ENCODE results near the gene POLRMT.

DNA sequence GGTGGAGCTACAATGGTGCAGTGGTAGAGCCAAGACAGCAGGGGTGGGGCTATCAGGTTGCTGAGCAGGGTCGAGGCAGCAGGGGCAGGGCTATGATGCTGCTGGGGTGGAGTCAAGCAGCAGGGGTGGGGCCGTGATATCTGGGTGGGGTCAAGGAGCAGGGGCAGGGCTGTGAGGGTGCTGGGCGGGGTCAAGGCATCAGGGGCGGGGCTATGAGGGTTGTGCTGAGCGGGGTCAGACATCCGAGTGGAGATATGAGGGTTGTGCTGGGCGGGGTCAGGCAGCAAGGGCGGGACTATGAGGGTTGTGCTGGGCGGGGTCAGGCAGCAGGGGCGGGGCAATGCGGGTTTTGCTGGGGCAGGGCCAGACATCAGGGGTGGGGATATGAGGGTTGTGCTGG, 29.0 kb downstream of the POLRMT start:
- TF ChIP-seq, protein P1, sequence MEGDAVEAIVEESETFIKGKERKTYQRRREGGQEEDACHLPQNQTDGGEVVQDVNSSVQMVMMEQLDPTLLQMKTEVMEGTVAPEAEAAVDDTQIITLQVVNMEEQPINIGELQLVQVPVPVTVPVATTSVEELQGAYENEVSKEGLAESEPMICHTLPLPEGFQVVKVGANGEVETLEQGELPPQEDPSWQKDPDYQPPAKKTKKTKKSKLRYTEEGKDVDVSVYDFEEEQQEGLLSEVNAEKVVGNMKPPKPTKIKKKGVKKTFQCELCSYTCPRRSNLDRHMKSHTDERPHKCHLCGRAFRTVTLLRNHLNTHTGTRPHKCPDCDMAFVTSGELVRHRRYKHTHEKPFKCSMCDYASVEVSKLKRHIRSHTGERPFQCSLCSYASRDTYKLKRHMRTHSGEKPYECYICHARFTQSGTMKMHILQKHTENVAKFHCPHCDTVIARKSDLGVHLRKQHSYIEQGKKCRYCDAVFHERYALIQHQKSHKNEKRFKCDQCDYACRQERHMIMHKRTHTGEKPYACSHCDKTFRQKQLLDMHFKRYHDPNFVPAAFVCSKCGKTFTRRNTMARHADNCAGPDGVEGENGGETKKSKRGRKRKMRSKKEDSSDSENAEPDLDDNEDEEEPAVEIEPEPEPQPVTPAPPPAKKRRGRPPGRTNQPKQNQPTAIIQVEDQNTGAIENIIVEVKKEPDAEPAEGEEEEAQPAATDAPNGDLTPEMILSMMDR (IDR thresholded peaks at IDR 0.05): no peak
- TF ChIP-seq POLR2AphosphoS5 (IDR thresholded peaks at IDR 0.05) (no peak), POLR2A (IDR thresholded peaks at IDR 0.05) (no peak)

All from prostate gland (tissue), 2 donors.